Heart right ventricle (tissue), 16 donors: ENCODE measurements around the gene AKAP11. TPM values are rescaled to one million over a fixed set of nuclear protein-coding genes. Genes with fewer than 3 reads are reported as not detected.

Experiments used
- ATAC-seq, 8 donors: fragments of 200-7000 bp; cut with Tn5 transposase; one replicate each; pipeline ENCODE4 v1.9.1; 2020; ENCODE audit warnings: mild to moderate bottlenecking in 8 of 8, moderate library complexity in 8 of 8, moderate number of reproducible peaks in 1 of 8
- DNase-seq, 2 donors: peaks; one replicate each; pipeline ENCODE4 v3.0.0-alpha.2; 2020
- H3K27ac ChIP-seq, 10 donors: fragments of 200-600 bp; sonication (generic) in 2 of 10; one replicate each; pipeline versions ENCODE4 v1.5.0 to v1.8.0; 2020 to 2022; ENCODE audit warnings: mild to moderate bottlenecking in 3 of 10
- H3K27me3 ChIP-seq, 7 donors: fragments of 200-600 bp; one replicate each; pipeline ENCODE4 v1.8.0; 2021 to 2022; ENCODE audit warnings: mild to moderate bottlenecking in 2 of 7
- H3K36me3 ChIP-seq, 9 donors: fragments of 200-600 bp; sonication (generic) in 1 of 9; one replicate each; pipeline versions ENCODE4 v1.5.0 to v1.8.0; 2020 to 2022; ENCODE audit warnings: mild to moderate bottlenecking in 2 of 9
- H3K4me1 ChIP-seq, 9 donors: fragments of 200-600 bp; sonication (generic) in 1 of 9; one replicate each; pipeline versions ENCODE4 v1.5.0 to v1.8.0; 2020 to 2022; ENCODE audit warnings: mild to moderate bottlenecking in 4 of 9
- H3K4me3 ChIP-seq, 10 donors: fragments of 200-600 bp; sonication (generic) in 2 of 10; one replicate each; pipeline versions ENCODE4 v1.5.0 to v1.8.0; 2020 to 2022; ENCODE audit warnings: mild to moderate bottlenecking in 7 of 10, moderate library complexity in 2 of 10
- H3K9me3 ChIP-seq, 11 donors: fragments of 200-600 bp in 10 of 11; sonication (generic) in 2 of 11; one replicate each; pipeline versions ENCODE4 v1.5.0 to v1.8.0; 2013 to 2022; ENCODE audit warnings: mild to moderate bottlenecking in 2 of 11, control low read depth in 1 of 11, moderate library complexity in 1 of 11
- CTCF ChIP-seq, 9 donors: fragments of 200-600 bp; sonication (generic) in 2 of 9; IDR thresholded peaks; one replicate each; pipeline versions ENCODE4 v1.5.0 to v1.8.0; 2021 to 2022; ENCODE audit warnings: antibody characterized with exemption in 9 of 9, mild to moderate bottlenecking in 5 of 9, moderate library complexity in 1 of 9
- WGBS, 2 donors: extraction: QIAGEN DNeasy Blood & Tissue Kit; methylation state at CpG; one replicate each; pipeline ENCODE4 v1.1.7; 2013; ENCODE audit warnings: inconsistent platforms in 1 of 2; 5-methylcytosine and 5-hydroxymethylcytosine counted together
- intact Hi-C, 10 donors: fragments of 100-400 bp; cut with DNase I; formaldehyde crosslinking; loops; one replicate each; pipeline versions ENCODE4 v1.11.1 to v1.14.2; 2022
- polyA plus RNA-seq, 2 donors: library from polyadenylated mRNA; stranded (reverse); fragments of 200-250 nt; gene quantifications; one replicate each; pipeline ENCODE4 v1.2.3, GENCODE V29; 2013
- total RNA-seq, 10 donors: library from RNA; stranded (reverse); fragmentation: NEBNext Ultra II Directional in 3 of 10; extraction: Animal tissue kit (Norgen Biotek cat#: 25700) in 3 of 10; gene quantifications; one replicate each; pipeline versions ENCODE4 v1.2.1 to v1.2.4, GENCODE V29; 2021 to 2023
- donor health status: Arrhythmogenic right ventricular cardiomyopathy.
- donor health status: ischemic (EF 13 %, LVEDD 7.1; RV severe dilation, severe dysfunction).
- donor health status: healthy with polysubstance abuse.
- donor health status: DM: no; HTN: yes; CAD: no.
- donor health status: DM: no; HTN: no; CAD: no.
- donor health status: ischemic (EF 25% LVEDD 6.9; RV normal size, moderate dysfunction).
- donor health status: ischemic (EF 25% LVEDD 5.7; RV mildly dilated, moderate dysfunction).
- donor health status: healthy.
- donor health status: DM: yes; HTN: yes; CAD: no.
- donor health status: Ischemic cardiomyopathy.
- donor health status: ischemic (EF 35%, LVEDD 5.7; RV mildly dilated, moderate dysfunction).
- donor health status: nonischemic (EF 11% LVEDD 7.7; RV severe dilation, severe dysfunction).
- donor health status: DM: yes; HTN: yes; CAD: no.
- donor health status: PGD.
- donor health status: ischemic (EF 29% LVEDD 5.4; RV normal size, mild dysfunction).
- donor health status: nonischemic (EF 23%, LVEDD 6.1; RV moderate dilation, normal function).

Gene AKAP11
- total and polyA plus RNA-seq, 12 donors = 3.6 to 36.2 (median 28.1) TPM

GRCh38 chr13:42239161-42239560 is 32.8 kb upstream of the AKAP11 start:
- Histone ChIP-seq H3K27ac (no peak overlapping the region), H3K9me3 (no peaks in the 10 kb centered on the region), H3K36me3 (peaks cover 0 to 2% (median 0%) of the 10 kb centered on the region in 9 donors), H3K4me3 (no peak overlapping the region), H3K27me3 (no peaks in the 10 kb centered on the region), H3K4me1 (no peaks in the 10 kb centered on the region)
- intact Hi-C loops = no loop called here
- ATAC-seq (no peak), DNase-seq (no peak)
- WGBS, 2 donors = 91% methylated on average over 1 of the region's 1 CpG
- no peak for TF ChIP-seq CTCF (IDR thresholded peaks at IDR 0.05)

GRCh38 chr13:42239644-42240043 is 32.3 kb upstream of the AKAP11 start:
- no peak for TF ChIP-seq CTCF (IDR thresholded peaks at IDR 0.05)
- Histone ChIP-seq H3K36me3 (no peaks in the 10 kb centered on the region), H3K27me3 (no peaks in the 10 kb centered on the region), H3K27ac (no peak overlapping the region), H3K9me3 (no peaks in the 10 kb centered on the region), H3K4me1 (no peaks in the 10 kb centered on the region), H3K4me3 (no peak overlapping the region)
- DNase-seq (no peak), ATAC-seq (no peak)
- intact Hi-C loops = no loop called here

- ATAC-seq (no peak), DNase-seq (no peak)
- Histone ChIP-seq H3K27me3 (no peaks in the 10 kb centered on the region), H3K36me3 (no peaks in the 10 kb centered on the region), H3K9me3 (no peaks in the 10 kb centered on the region), H3K27ac (no peak overlapping the region), H3K4me1 (no peaks in the 10 kb centered on the region), H3K4me3 (no peak overlapping the region)
- TF ChIP-seq CTCF (IDR thresholded peaks at IDR 0.05) = no peak
- intact Hi-C loops = no loop called here
- 93 to 94% methylated on average over 8 of the region's 8 CpGs for WGBS, 2 donors
Observed at GRCh38 chr13:42246541-42246940, 25.4 kb upstream of the AKAP11 start.

- no peak overlapping the region for H3K4me3 ChIP-seq
- intact Hi-C loops = no loop called here
- H3K27ac ChIP-seq = no peak overlapping the region
- H3K36me3 ChIP-seq = no peaks in the 10 kb centered on the region
- DNase-seq = no peak
- 96 to 97% methylated on average over 2 of the region's 2 CpGs for WGBS, 2 donors
- TF ChIP-seq CTCF (IDR thresholded peaks at IDR 0.05) = no peak
- H3K27me3 ChIP-seq = no peaks in the 10 kb centered on the region
- ATAC-seq = no peak
- H3K4me1 ChIP-seq = no peaks in the 10 kb centered on the region
- H3K9me3 ChIP-seq = no peaks in the 10 kb centered on the region
Observed at GRCh38 chr13:42247883-42248282, 24.1 kb upstream of the AKAP11 start.

GRCh38 chr13:42255886-42256285 is 16.1 kb upstream of the AKAP11 start:
- TF ChIP-seq CTCF (IDR thresholded peaks at IDR 0.05) = no peak

More at GRCh38 chr13:42255886-42256285, 16.1 kb upstream of the AKAP11 start:
- Histone ChIP-seq H3K36me3 (no peaks in the 10 kb centered on the region), H3K4me1 (no peaks in the 10 kb centered on the region), H3K27me3 (no peaks in the 10 kb centered on the region), H3K9me3 (no peaks in the 10 kb centered on the region), H3K27ac (no peak overlapping the region), H3K4me3 (no peak overlapping the region)
- intact Hi-C loops = no loop called here
- no peak for DNase-seq
- ATAC-seq = no peak
- 53 to 58% methylated on average over 5 of the region's 5 CpGs for WGBS, 2 donors
